Activated naive CD4-positive, alpha-beta T cell treated with anti-CD3 and anti-CD28 coated beads for 36 hours (primary cell): ENCODE measurements around the gene SUCO. TPM values are rescaled to one million over a fixed set of nuclear protein-coding genes. Genes with fewer than 3 reads are reported as not detected.
"Not testable (repeated sequence)": the region's sequence is repeated elsewhere in the genome, so short reads cannot be mapped to it uniquely, and the experiment has no call there.

Experiments
- CTCF ChIA-PET: fragments of 350-600 bp; sonication (Branson Sonifier 250); formaldehyde crosslinking; loops from one replicate; lab custom pipeline; 2021; ENCODE audit warnings: antibody characterized with exemption; lab: Charles Lee
- DNase-seq: peaks from one replicate; pipeline ENCODE4 v3.0.0-alpha.2; 2020
- H3K27ac Mint-ChIP-seq: one replicate; pipeline ENCODE4 v1.8.0; 2021; ENCODE audit warnings: mild to moderate bottlenecking, mixed read lengths
- H3K27me3 Mint-ChIP-seq: one replicate; pipeline ENCODE4 v1.8.0; 2021; ENCODE audit warnings: low read depth, mixed read lengths
- H3K36me3 Mint-ChIP-seq: one replicate; pipeline ENCODE4 v1.8.0; 2021; ENCODE audit warnings: low read depth, mixed read lengths
- H3K4me1 Mint-ChIP-seq: one replicate; pipeline ENCODE4 v1.8.0; 2021; ENCODE audit warnings: low read depth, mixed read lengths
- H3K4me3 Mint-ChIP-seq: one replicate; pipeline ENCODE4 v1.8.0; 2021; ENCODE audit warnings: mild to moderate bottlenecking, moderate library complexity, mixed read lengths
- H3K9me3 Mint-ChIP-seq: one replicate; pipeline ENCODE4 v1.8.0; 2021; ENCODE audit warnings: mixed read lengths
- intact Hi-C: fragments of 100-400 bp; cut with micrococcal nuclease; formaldehyde crosslinking; loops from one replicate; pipeline ENCODE4 v1.15.1; 2023
- total RNA-seq, 2 experiments: library from RNA; stranded (reverse); gene quantifications; one replicate each; pipeline ENCODE4 v1.2.3, GENCODE V29; 2021

Gene SUCO
- total RNA-seq, 2 experiments from 2014 or later = 23.9 TPM

- intact Hi-C loops = no loop called here
- Mint-ChIP-seq H3K27ac (no peak overlapping the region), H3K27me3 (no peaks in the 10 kb centered on the region), H3K36me3 (peaks cover 15% of the 10 kb centered on the region), H3K4me3 (no peak overlapping the region), H3K9me3 (no peaks in the 10 kb centered on the region), H3K4me1 (peaks cover 14% of the 10 kb centered on the region)
- CTCF ChIA-PET = interaction anchor here (0.8 to 1.2 kb wide), 3 partner anchors 129 to 163 kb away, joined by 3 to 4 read pairs (median 3); no protein-coding TSS in a partner anchor
- no peak for DNase-seq
These were observed 45.6 kb downstream of the SUCO start for GRCh38 chr1:172578586-172578985.

GRCh38 chr1:172581273-172581672 lies 48.3 kb downstream of the SUCO start:
- CTCF ChIA-PET = interaction anchor here (0.8 to 1.2 kb wide), 3 partner anchors 125 to 145 kb away, joined by 3 to 5 read pairs (median 4); no protein-coding TSS in a partner anchor
- Mint-ChIP-seq H3K4me3 (no peak overlapping the region), H3K9me3 (no peaks in the 10 kb centered on the region), H3K27me3 (no peaks in the 10 kb centered on the region), H3K4me1 (peaks cover 18% of the 10 kb centered on the region), H3K27ac (no peak overlapping the region), H3K36me3 (peaks cover 12% of the 10 kb centered on the region)
- no peak for DNase-seq
- intact Hi-C loops = no loop called here

GRCh38 chr1:172581779-172582178 lies 48.8 kb downstream of the SUCO start:
- H3K9me3 Mint-ChIP-seq = no peaks in the 10 kb centered on the region
- no peak overlapping the region for H3K27ac Mint-ChIP-seq
- intact Hi-C loops = no loop called here
- peaks cover 12% of the 10 kb centered on the region for H3K36me3 Mint-ChIP-seq
- peaks cover 18% of the 10 kb centered on the region for H3K4me1 Mint-ChIP-seq
- no peak overlapping the region for H3K4me3 Mint-ChIP-seq
- H3K27me3 Mint-ChIP-seq = no peaks in the 10 kb centered on the region
- DNase-seq = no peak
- CTCF ChIA-PET = interaction anchor here (0.6 to 1.2 kb wide), 4 partner anchors 125 to 144 kb away, joined by 3 to 5 read pairs (median 4); no protein-coding TSS in a partner anchor

GRCh38 chr1:172582889-172583288 lies 49.9 kb downstream of the SUCO start:
- CTCF ChIA-PET = interaction anchor here (0.6 to 1.0 kb wide), 2 partner anchors 8 to 137 kb away, joined by 3 to 5 read pairs; no protein-coding TSS in a partner anchor

GRCh38 chr1:172585348-172585747 lies 52.4 kb downstream of the SUCO start:
- no peak for DNase-seq
- H3K27me3 Mint-ChIP-seq = no peaks in the 10 kb centered on the region
- H3K27ac Mint-ChIP-seq = no peak overlapping the region
- H3K4me1 Mint-ChIP-seq = peaks cover 37% of the 10 kb centered on the region
- no peak overlapping the region for H3K4me3 Mint-ChIP-seq
- intact Hi-C loops = loop anchor here (5.0 kb wide), 1 partner anchor 133 kb away; no protein-coding TSS in a partner anchor
- CTCF ChIA-PET = interaction anchor here (1.6 kb wide), 1 partner anchor 55 kb away, joined by 5 read pairs; no protein-coding TSS in a partner anchor
- H3K36me3 Mint-ChIP-seq = peaks cover 27% of the 10 kb centered on the region
- H3K9me3 Mint-ChIP-seq = no peaks in the 10 kb centered on the region

More at GRCh38 chr1:172582889-172583288, 49.9 kb downstream of the SUCO start:
- intact Hi-C loops = no loop called here
- Mint-ChIP-seq H3K4me3 (no peak overlapping the region), H3K4me1 (peaks cover 20% of the 10 kb centered on the region), H3K27me3 (no peaks in the 10 kb centered on the region), H3K27ac (no peak overlapping the region), H3K36me3 (peaks cover 15% of the 10 kb centered on the region), H3K9me3 (no peaks in the 10 kb centered on the region)
- DNase-seq = no peak

GRCh38 chr1:172585861-172586260 lies 52.9 kb downstream of the SUCO start:
- Mint-ChIP-seq H3K9me3 (no peaks in the 10 kb centered on the region), H3K4me1 (peaks cover 37% of the 10 kb centered on the region), H3K4me3 (no peak overlapping the region), H3K36me3 (peaks cover 29% of the 10 kb centered on the region), H3K27me3 (no peaks in the 10 kb centered on the region), H3K27ac (no peak overlapping the region)
- no peak for DNase-seq
- CTCF ChIA-PET = interaction anchor here (1.6 kb wide), 1 partner anchor 54 kb away, joined by 5 read pairs; no protein-coding TSS in a partner anchor
- intact Hi-C loops = loop anchor here (5.0 kb wide), 1 partner anchor 134 kb away; no protein-coding TSS in a partner anchor

GRCh38 chr1:172588296-172589291 lies 55.6 kb downstream of the SUCO start:
- CTCF ChIA-PET = interaction anchor here (0.6 to 1.5 kb wide), 4 partner anchors 20 to 138 kb away, joined by 4 to 5 read pairs (median 5); no protein-coding TSS in a partner anchor
- peak; percentile 14 for DNase-seq
- Mint-ChIP-seq H3K27me3 (no peaks in the 10 kb centered on the region), H3K4me3 (no peak overlapping the region), H3K4me1 (peaks cover 23% of the 10 kb centered on the region), H3K9me3 (peaks cover 3% of the 10 kb centered on the region), H3K27ac (peak overlapping the region; percentile 16), H3K36me3 (peaks cover 52% of the 10 kb centered on the region)
- intact Hi-C loops = loop anchor here (1.0 to 5.0 kb wide), 2 partner anchors 51 to 136 kb away; no protein-coding TSS in a partner anchor

GRCh38 chr1:172589553-172589952 lies 56.6 kb downstream of the SUCO start:
- no peak for DNase-seq
- Mint-ChIP-seq H3K9me3 (peaks cover 3% of the 10 kb centered on the region), H3K27me3 (no peaks in the 10 kb centered on the region), H3K4me3 (no peak overlapping the region), H3K36me3 (peaks cover 61% of the 10 kb centered on the region), H3K27ac (no peak overlapping the region), H3K4me1 (peaks cover 27% of the 10 kb centered on the region)
- intact Hi-C loops = loop anchor here (1.0 to 5.0 kb wide), 2 partner anchors 50 to 137 kb away; no protein-coding TSS in a partner anchor
- CTCF ChIA-PET = interaction anchor here (0.6 to 1.5 kb wide), 4 partner anchors 21 to 137 kb away, joined by 4 to 7 read pairs (median 5); no protein-coding TSS in a partner anchor

GRCh38 chr1:172591429-172591828 lies 58.5 kb downstream of the SUCO start:
- H3K27ac Mint-ChIP-seq, H3K9me3 Mint-ChIP-seq, DNase-seq, H3K4me3 Mint-ChIP-seq, intact Hi-C loops, H3K27me3 Mint-ChIP-seq: not testable (repeated sequence)
- CTCF ChIA-PET = interaction anchor here (0.6 to 1.0 kb wide), 2 partner anchors 136 to 413 kb away, joined by 3 to 4 read pairs; no protein-coding TSS in a partner anchor
- Mint-ChIP-seq H3K36me3 (peaks cover 80% of the 10 kb centered on the region), H3K4me1 (peaks cover 32% of the 10 kb centered on the region)

- CTCF ChIA-PET = interaction anchor here (0.7 kb wide), 1 partner anchor 113 kb away, joined by 3 read pairs; no protein-coding TSS in a partner anchor
- H3K27me3 Mint-ChIP-seq, H3K4me3 Mint-ChIP-seq, H3K27ac Mint-ChIP-seq, intact Hi-C loops, DNase-seq, H3K9me3 Mint-ChIP-seq: not testable (repeated sequence)
- Mint-ChIP-seq H3K36me3 (peaks cover 76% of the 10 kb centered on the region), H3K4me1 (peaks cover 16% of the 10 kb centered on the region)
These were observed 62.1 kb downstream of the SUCO start for GRCh38 chr1:172595066-172595465.

GRCh38 chr1:172596782-172597181 lies 63.8 kb downstream of the SUCO start:
- H3K27ac Mint-ChIP-seq, H3K4me3 Mint-ChIP-seq, intact Hi-C loops, DNase-seq, H3K27me3 Mint-ChIP-seq, CTCF ChIA-PET, H3K9me3 Mint-ChIP-seq: not testable (repeated sequence)
- Mint-ChIP-seq H3K4me1 (peaks cover 16% of the 10 kb centered on the region), H3K36me3 (peaks cover 62% of the 10 kb centered on the region)

- CTCF ChIA-PET = interaction anchor here (0.6 to 1.4 kb wide), 2 partner anchors 9 to 11 kb away, joined by 3 read pairs; no protein-coding TSS in a partner anchor
- Mint-ChIP-seq H3K4me3 (no peak overlapping the region), H3K27ac (no peak overlapping the region), H3K27me3 (no peaks in the 10 kb centered on the region), H3K36me3 (peaks cover 35% of the 10 kb centered on the region), H3K4me1 (peaks cover 12% of the 10 kb centered on the region), H3K9me3 (peaks cover 3% of the 10 kb centered on the region)
- DNase-seq = no peak
- intact Hi-C loops = no loop called here
These were observed 67.0 kb downstream of the SUCO start for GRCh38 chr1:172599912-172600311.
